GM12892 (cell line): Measurements from ENCODE around the gene RNF183.
"Not testable (repeated sequence)": the region's sequence is repeated elsewhere in the genome, so short reads cannot be mapped to it uniquely, and the experiment has no call there.

Experiments
- DNase-seq: peaks from one replicate; pipeline ENCODE4 v3.0.0; 2011; ENCODE audit not compliant: insufficient read length
- FAIRE-seq: peaks from 2 replicates; lab custom pipeline; 2011; peaks lifted over from hg19 to GRCh38; lab: Jason Lieb, UNC
- POLR2A ChIP-seq: IDR thresholded peaks from 2 replicates; pipeline ENCODE4 v1.6.1; 2011; ENCODE audit warnings: low read depth, low read length, control low read depth
- POLR2AphosphoS5 ChIP-seq: IDR thresholded peaks from 2 replicates; pipeline ENCODE4 v1.6.1; 2011; ENCODE audit warnings: low read depth, low read length, control low read depth
- TAF1 ChIP-seq: IDR thresholded peaks from 2 replicates; pipeline ENCODE4 v1.6.1; 2011; ENCODE audit warnings: low read depth, mild to moderate bottlenecking, control low read depth, low read length, borderline replicate concordance

The RNF183 gene

DNA sequence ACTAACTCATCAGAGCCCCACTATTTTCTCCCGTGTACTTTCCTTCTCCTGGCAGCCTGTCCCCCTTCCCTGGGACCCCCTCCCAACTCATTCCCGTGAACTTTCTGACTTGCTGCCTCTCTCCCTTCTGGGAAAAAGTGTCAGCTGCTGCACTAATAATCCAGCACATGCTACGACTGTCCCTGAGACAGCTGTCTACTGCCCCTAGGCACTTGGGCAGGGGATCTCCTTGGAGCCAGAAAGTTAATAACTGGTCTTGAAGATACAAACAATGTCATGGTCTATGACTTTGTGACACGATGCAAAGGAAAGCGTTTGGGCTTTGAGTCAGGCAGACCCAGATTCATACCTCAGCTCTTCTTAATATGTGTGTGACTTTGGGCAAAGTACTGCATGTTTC lies 10.1 kb upstream of the RNF183 start:
- no peak for TF ChIP-seq TAF1
- no peak for TF ChIP-seq POLR2AphosphoS5
- no peak for TF ChIP-seq POLR2A
- no peak for DNase-seq
- FAIRE-seq, result no peak

DNA sequence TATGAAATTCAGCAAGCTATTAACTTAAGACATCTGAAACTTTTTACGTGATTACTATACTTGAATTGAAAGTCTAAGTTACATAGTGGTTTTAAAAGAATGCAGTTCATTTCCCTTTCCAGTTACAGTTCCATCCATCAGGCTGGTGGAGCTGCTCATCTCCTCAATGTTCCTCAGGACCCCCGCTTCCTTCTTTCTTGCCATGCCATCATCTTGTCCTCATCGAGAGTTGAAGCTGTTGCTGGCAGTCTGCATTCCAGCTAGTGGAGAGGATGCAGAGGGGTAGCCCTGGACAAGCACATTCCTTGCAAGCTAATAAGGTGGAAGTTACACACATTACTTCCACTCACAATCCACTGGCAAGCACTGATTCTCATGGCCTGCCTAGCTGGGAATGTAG lies 8.8 kb upstream of the RNF183 start:
- TF ChIP-seq TAF1 (no peak), POLR2AphosphoS5 (no peak), POLR2A (no peak)
- DNase-seq (no peak), FAIRE-seq (no peak)

DNA sequence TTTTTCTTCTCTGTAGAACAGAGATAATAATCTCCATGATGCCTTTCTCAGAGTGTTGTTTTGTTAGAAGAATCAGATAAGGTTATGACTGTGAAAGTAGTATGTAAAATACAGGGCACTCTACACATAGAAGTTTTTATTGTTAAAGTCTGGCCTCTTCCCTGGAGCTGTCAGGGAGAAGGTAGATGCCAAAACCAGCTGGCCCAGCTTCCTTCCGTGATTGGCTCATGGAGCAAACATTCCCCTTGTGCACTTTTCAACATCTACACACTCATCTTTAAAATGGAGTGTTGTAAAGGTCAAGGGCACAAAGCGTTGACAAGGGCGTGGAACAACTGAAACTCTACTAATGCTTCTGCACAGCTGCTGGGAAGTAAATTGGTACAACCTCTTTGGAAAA lies 7.4 kb upstream of the RNF183 start:
- DNase-seq (no peak), FAIRE-seq (no peak)
- TF ChIP-seq POLR2A, result no peak
- TF ChIP-seq TAF1, result no peak
- TF ChIP-seq POLR2AphosphoS5, result no peak

GRCh38 chr9:113309204-113309813 lies 6.1 kb upstream of the RNF183 start:
- DNase-seq (no peak), FAIRE-seq (no peak)
- TF ChIP-seq TAF1 (no peak), POLR2AphosphoS5 (no peak), POLR2A (no peak)

- DNase-seq (no peak), FAIRE-seq (no peak)
- TF ChIP-seq TAF1 (no peak), POLR2AphosphoS5 (no peak), POLR2A (no peak)
Measured at GRCh38 chr9:113307396-113307975, 4.3 kb upstream of the RNF183 start.

GRCh38 chr9:113306566-113306965 lies 3.4 kb upstream of the RNF183 start:
- TF ChIP-seq POLR2AphosphoS5 (no peak), TAF1 (no peak), POLR2A (no peak)
- no peak for FAIRE-seq

GRCh38 chr9:113301548-113301947 lies 1.6 kb downstream of the RNF183 start:
- no peak for TF ChIP-seq POLR2A
- TF ChIP-seq POLR2AphosphoS5, result no peak
- DNase-seq (no peak), FAIRE-seq (no peak)

More at GRCh38 chr9:113306566-113306965, 3.4 kb upstream of the RNF183 start:
- no peak for DNase-seq

GRCh38 chr9:113299800-113300292 lies 3.3 kb downstream of the RNF183 start:
- DNase-seq (no peak), FAIRE-seq (no peak)
- TF ChIP-seq POLR2A (no peak), POLR2AphosphoS5 (no peak), TAF1 (no peak)

DNA sequence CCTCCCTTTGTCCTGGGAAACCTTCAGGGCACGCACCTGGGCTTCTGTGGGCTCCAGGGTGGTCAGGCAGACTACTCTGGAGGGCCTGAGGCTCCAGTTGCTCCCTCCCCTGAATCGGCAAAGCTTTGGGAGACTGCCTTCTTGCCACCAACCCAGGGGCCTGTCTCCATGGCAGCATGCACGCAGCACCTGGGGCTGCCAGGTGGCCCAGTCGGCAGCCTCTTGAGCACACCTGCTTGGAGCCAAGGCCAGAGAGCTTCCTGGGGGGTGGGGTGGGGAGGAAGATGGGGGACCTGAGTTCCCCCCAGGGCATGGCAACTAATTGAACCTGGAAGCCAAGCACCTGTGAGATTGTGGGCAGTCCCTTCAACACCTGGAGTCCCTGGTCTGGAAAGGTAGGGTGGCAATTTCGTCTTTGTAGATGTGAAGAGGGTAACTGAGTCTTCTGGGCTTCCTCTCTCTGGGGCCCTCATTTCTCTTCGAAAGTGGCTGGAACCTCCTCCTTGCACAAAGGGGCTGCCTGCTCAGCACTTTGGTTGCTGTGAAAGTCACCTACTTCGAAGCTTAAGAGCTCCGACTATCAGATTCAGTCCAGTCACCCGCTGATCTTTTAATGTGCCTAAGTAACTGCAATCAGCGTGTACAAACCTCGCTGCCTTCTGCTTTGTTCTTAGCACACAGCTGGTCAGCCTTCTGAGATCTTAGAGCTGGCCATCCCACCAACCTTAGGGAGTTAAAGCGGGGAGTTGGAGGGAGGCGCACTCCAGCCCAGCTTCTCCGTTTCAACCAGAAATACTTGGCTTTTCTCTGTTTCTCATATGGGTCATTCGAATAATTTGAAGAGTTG lies 4.0 kb downstream of the RNF183 start:
- no peak for FAIRE-seq
- no peak for DNase-seq
- TF ChIP-seq POLR2AphosphoS5, result no peak
- TF ChIP-seq POLR2A, result no peak
- no peak for TF ChIP-seq TAF1

- DNase-seq (no peak), FAIRE-seq (no peak)
- no peak for TF ChIP-seq POLR2A
Measured at GRCh38 chr9:113298311-113298710, 4.9 kb downstream of the RNF183 start.

DNA sequence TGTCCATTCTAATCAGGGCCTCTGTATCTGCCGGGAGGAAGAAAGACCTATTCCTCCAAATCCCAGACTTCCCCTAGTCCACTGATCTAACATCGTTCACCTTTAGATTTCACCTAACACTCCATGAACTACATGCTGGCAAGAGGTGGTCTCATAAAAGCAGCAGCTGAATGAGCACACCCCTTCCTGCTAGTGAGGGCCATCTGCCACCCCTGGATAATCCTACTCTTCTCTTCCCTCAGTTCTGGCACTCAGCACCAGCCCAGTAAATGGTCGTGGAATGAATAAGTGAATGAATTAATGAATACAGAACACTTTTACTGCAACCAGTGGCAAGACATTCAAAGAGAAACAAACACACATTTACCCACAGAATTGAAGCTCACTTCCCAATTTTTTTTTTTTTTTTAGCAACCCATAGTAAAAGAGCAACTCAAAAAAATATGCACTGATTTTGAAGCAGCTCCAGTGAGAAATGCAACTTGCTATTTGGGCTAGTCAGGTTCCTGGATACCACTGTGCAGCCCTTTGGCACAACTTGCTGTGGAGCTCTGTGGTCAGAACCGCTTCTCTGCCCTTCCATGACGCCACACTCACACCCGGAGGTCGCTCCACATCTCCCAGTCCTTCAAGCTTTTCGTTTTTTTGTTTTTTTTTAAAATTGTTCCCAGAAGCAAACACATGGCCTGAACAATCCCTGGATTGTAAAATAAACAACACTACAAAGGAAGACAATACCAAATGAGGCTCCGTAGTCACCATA lies 6.2 kb downstream of the RNF183 start:
- TF ChIP-seq POLR2AphosphoS5, result no peak
- no peak for TF ChIP-seq POLR2A
- DNase-seq (no peak), FAIRE-seq (no peak)

- not testable (repeated sequence) for FAIRE-seq, DNase-seq
Measured at GRCh38 chr9:113296247-113296646, 6.9 kb downstream of the RNF183 start.
